ENCODE results near the gene OR5AP2.
"Not testable (repeated sequence)": the region's sequence is repeated elsewhere in the genome, so short reads cannot be mapped to it uniquely, and the experiment has no call there.

The OR5AP2 gene

GRCh38 chr11:56642339-56642738 is at the start of gene OR5AP2:
Gene OR5AP2 (minus strand): TSS chr11:56642439. CDS start chr11:56642439, 0 bp downstream.
- H3K36me3 Mint-ChIP-seq (ENCODE audit: low read depth) = no peaks in the 10 kb centered on the region
- no peak within 1 kb of the TSS for H3K27ac Mint-ChIP-seq
- H3K9me3 Mint-ChIP-seq = peaks cover 11% of the 10 kb centered on the region
- no peaks in the 10 kb centered on the region for H3K4me1 Mint-ChIP-seq (ENCODE audit: low read depth)
- H3K27me3 Mint-ChIP-seq = no peaks in the 10 kb centered on the region
- H3K4me3 Mint-ChIP-seq = no peak within 1 kb of the TSS
- DNase-seq = no peak

GRCh38 chr11:56691179-56691578 is 48.9 kb upstream of the OR5AP2 start:
- not testable (repeated sequence) for H3K27ac Mint-ChIP-seq; H3K4me1 Mint-ChIP-seq (ENCODE audit: low read depth); H3K4me3 Mint-ChIP-seq; DNase-seq; H3K9me3 Mint-ChIP-seq; H3K27me3 Mint-ChIP-seq; H3K36me3 Mint-ChIP-seq (ENCODE audit: low read depth)

GRCh38 chr11:56688554-56689100 is 46.4 kb upstream of the OR5AP2 start:
- Mint-ChIP-seq H3K27ac (no peak overlapping the region), H3K4me1 (ENCODE audit: low read depth) (no peaks in the 10 kb centered on the region), H3K36me3 (ENCODE audit: low read depth) (no peaks in the 10 kb centered on the region), H3K27me3 (no peaks in the 10 kb centered on the region), H3K4me3 (no peak overlapping the region), H3K9me3 (peaks cover 16% of the 10 kb centered on the region)
- DNase-seq = no peak

- no peak overlapping the region for H3K4me3 Mint-ChIP-seq
- H3K36me3 Mint-ChIP-seq (ENCODE audit: low read depth) = no peaks in the 10 kb centered on the region
- peaks cover 6% of the 10 kb centered on the region for H3K9me3 Mint-ChIP-seq
- no peaks in the 10 kb centered on the region for H3K27me3 Mint-ChIP-seq
- no peaks in the 10 kb centered on the region for H3K4me1 Mint-ChIP-seq (ENCODE audit: low read depth)
- DNase-seq = no peak
- H3K27ac Mint-ChIP-seq = no peak overlapping the region
Measured at GRCh38 chr11:56670984-56671383, 28.7 kb upstream of the OR5AP2 start.

GRCh38 chr11:56663386-56663785 is 21.1 kb upstream of the OR5AP2 start, which contains the start of gene OR5AR1:
Gene OR5AR1 (plus strand): TSS chr11:56663686. CDS start chr11:56663686, 0 bp downstream.
- Mint-ChIP-seq H3K36me3 (ENCODE audit: low read depth) (no peaks in the 10 kb centered on the region), H3K4me3 (no peak within 1 kb of the TSS), H3K4me1 (ENCODE audit: low read depth) (no peaks in the 10 kb centered on the region), H3K9me3 (peaks cover 4% of the 10 kb centered on the region), H3K27me3 (no peaks in the 10 kb centered on the region), H3K27ac (no peak within 1 kb of the TSS)
- no peak for DNase-seq

DNA sequence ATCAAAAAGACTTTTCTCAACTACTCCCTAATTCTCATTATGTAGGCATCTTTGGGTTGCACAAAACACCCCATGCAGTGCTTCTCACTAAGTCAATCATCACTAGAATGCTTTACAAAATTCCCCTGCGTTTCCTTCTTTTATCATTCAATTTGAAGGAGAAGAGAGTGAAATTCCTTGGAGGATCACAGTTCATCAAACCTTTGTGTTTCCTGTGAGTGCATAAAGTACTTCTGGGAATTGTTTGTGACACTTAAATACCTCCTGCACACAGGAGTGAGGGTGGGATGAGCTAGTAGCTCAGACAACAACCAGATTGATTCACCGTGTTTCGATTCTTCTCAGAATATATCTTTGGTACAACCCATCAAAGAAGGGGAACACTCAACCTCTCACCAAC is 17.5 kb upstream of the OR5AP2 start:
- Mint-ChIP-seq H3K36me3 (ENCODE audit: low read depth) (no peaks in the 10 kb centered on the region), H3K4me1 (ENCODE audit: low read depth) (no peaks in the 10 kb centered on the region), H3K9me3 (peaks cover 10% of the 10 kb centered on the region), H3K27me3 (no peaks in the 10 kb centered on the region), H3K27ac (no peak overlapping the region), H3K4me3 (no peak overlapping the region)
- no peak for DNase-seq

GRCh38 chr11:56637500-56637899 is 4.7 kb downstream of the OR5AP2 start:
- H3K4me1 Mint-ChIP-seq (ENCODE audit: low read depth) = no peaks in the 10 kb centered on the region
- H3K4me3 Mint-ChIP-seq = no peak overlapping the region
- DNase-seq = no peak
- H3K9me3 Mint-ChIP-seq = peaks cover 11% of the 10 kb centered on the region
- H3K36me3 Mint-ChIP-seq (ENCODE audit: low read depth) = no peaks in the 10 kb centered on the region
- H3K27ac Mint-ChIP-seq = no peak overlapping the region
- H3K27me3 Mint-ChIP-seq = no peaks in the 10 kb centered on the region

DNA sequence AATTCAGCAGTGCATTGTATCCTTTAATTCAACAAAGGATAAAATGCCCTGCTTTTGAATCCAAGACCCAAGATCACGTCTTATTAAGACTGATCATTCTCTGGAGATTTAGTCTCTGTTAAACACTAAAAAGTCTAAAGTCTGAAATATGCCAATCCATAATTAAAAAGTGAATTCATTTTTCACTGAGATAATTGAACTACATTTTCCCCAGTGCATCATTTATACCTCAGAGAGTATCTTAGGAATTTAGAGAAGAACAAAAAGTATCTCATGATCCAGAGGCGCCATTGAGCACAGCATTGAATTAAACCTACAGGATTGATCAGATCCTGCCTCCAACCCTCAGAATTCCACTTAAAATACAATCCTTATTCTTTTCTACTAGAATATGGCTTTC is 5.4 kb downstream of the OR5AP2 start:
- Mint-ChIP-seq H3K4me3 (no peak overlapping the region), H3K4me1 (ENCODE audit: low read depth) (no peaks in the 10 kb centered on the region), H3K27ac (no peak overlapping the region), H3K9me3 (peaks cover 12% of the 10 kb centered on the region), H3K27me3 (no peaks in the 10 kb centered on the region), H3K36me3 (ENCODE audit: low read depth) (no peaks in the 10 kb centered on the region)
- DNase-seq = no peak

DNA sequence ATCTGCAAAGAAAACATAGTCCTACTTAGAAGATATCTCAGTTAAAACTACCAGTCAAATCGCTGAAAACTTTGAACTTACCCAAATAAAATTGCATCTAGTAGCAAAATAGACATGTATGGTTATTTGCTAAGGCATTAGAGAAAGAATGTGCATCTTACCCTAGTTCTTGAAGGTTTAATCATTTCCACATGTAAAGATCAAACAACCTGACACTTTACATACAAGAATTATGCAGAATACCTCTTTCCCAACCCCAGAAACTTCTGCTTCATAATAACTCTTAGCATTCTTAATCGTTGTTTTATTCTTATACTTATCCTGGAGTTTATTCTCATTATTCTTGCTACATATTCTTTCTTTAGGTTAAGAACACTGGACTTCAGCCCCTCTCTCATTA is 9.9 kb downstream of the OR5AP2 start:
- Mint-ChIP-seq H3K36me3 (ENCODE audit: low read depth) (no peaks in the 10 kb centered on the region), H3K27ac (no peak overlapping the region), H3K4me3 (no peak overlapping the region), H3K9me3 (peaks cover 4% of the 10 kb centered on the region), H3K4me1 (ENCODE audit: low read depth) (no peaks in the 10 kb centered on the region), H3K27me3 (no peaks in the 10 kb centered on the region)
- no peak for DNase-seq

DNA sequence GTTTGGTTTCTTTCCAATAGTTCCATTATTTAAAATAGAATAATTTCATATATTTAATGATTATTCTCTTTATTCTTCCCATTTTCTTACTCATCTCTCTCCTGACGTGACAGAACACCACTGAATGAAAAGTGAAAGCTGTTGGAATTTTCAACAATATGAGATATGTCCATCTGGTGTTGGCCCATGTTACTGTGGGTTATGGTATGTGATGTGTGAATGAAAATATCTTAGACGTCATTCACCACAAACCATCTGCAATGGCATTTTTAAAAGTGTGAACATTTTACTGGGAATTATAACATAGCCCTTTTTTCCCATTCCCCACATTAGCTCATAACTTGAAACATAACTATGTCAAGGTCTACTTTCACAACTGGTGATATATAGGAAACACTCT is 16.3 kb downstream of the OR5AP2 start:
- Mint-ChIP-seq H3K27ac (no peak overlapping the region), H3K9me3 (peaks cover 4% of the 10 kb centered on the region), H3K4me1 (ENCODE audit: low read depth) (peaks cover 2% of the 10 kb centered on the region), H3K36me3 (ENCODE audit: low read depth) (no peaks in the 10 kb centered on the region), H3K27me3 (no peaks in the 10 kb centered on the region), H3K4me3 (no peak overlapping the region)
- DNase-seq = no peak

DNA sequence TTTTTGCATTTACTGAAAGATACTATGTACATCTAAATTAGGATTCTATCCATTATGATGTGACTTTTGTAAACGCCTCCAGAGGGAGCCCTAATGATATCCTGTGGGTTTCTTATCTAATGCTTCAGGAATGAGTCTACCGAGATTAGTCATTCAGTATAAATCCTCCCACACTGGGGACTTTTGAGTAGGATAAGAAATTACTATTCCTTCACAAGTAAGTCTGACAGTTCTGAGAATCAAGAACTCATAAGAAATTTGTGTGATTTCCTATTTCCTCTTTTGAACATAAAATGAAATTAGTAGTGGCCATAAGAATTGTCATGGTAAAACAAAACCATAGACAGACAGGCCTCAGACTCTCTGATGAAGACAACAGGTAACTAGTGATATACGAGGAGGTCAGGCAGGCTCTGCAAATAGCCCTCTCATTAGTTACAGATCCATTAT is 17.6 kb downstream of the OR5AP2 start:
- Mint-ChIP-seq H3K4me1 (ENCODE audit: low read depth) (peaks cover 2% of the 10 kb centered on the region), H3K36me3 (ENCODE audit: low read depth) (no peaks in the 10 kb centered on the region), H3K27me3 (no peaks in the 10 kb centered on the region), H3K9me3 (peaks cover 6% of the 10 kb centered on the region), H3K27ac (no peak overlapping the region), H3K4me3 (no peak overlapping the region)
- DNase-seq = no peak

DNA sequence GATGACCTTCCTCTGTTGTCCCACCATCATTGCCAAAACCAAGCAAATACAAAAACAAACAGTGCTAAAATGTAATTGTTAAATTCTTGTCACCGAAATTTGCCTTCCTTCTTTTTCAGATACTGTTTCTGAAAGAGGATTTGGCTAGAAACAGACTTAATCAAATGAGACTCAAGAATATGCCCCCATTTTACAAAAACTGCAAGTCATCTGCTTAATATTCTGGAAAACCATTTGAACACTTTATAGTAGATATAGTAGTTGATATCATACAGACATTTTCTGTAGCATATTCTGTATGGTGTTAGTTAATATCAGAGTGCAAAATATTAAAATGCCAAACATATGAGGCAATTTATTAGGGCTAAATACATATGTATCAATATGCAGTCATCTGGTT is 31.1 kb downstream of the OR5AP2 start:
- Mint-ChIP-seq H3K36me3 (ENCODE audit: low read depth) (no peaks in the 10 kb centered on the region), H3K9me3 (peaks cover 3% of the 10 kb centered on the region), H3K4me1 (ENCODE audit: low read depth) (no peaks in the 10 kb centered on the region), H3K4me3 (no peak overlapping the region), H3K27me3 (no peaks in the 10 kb centered on the region), H3K27ac (no peak overlapping the region)
- DNase-seq = no peak

DNA sequence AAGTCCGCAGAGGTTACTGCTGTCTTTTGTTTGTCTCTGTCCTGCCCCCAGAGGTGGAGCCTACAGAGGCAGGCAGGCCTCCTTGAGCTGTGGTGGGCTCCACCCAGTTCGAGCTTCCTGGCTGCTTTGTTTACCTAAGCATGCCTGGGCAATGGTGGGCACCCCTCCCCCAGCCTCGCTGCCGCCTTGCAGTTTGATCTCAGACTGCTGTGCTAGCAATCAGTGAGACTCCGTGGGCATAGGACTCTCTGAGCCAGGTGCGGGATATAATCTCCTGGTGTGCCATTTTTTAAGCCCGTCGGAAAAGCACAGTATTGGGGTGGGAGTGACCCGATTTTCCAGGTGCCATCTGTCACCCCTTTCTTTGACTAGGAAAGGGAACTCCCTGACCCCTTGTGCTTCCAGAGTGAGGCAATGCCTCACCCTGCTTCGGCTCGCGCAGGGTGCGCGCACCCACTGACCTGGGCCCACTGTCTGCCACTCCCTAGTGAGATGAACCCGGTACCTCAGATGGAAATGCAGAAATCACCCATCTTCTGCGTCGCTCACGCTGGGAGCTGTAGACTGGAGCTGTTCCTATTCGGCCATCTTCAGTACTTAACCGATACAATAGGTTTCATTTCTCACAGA is 50.0 kb downstream of the OR5AP2 start:
- not testable (repeated sequence) for DNase-seq; H3K27ac Mint-ChIP-seq; H3K4me3 Mint-ChIP-seq; H3K4me1 Mint-ChIP-seq (ENCODE audit: low read depth); H3K9me3 Mint-ChIP-seq; H3K27me3 Mint-ChIP-seq; H3K36me3 Mint-ChIP-seq (ENCODE audit: low read depth)

Measured in activated T-cell treated with anti-CD3 and anti-CD28 coated beads, Interleukin-2, amount 50 U/mL, for 24 hours (primary cell).